A673 (cell line): Measurements from ENCODE around the gene SH3TC1. TPM values are rescaled to one million over a fixed set of nuclear protein-coding genes. Genes with fewer than 3 reads are reported as not detected.

Experiments
- BruUV-seq: library from RNA; stranded (reverse); fragments of 400-500 nt; replicated peaks from 2 replicates; lab custom pipeline; 2021; lab: Mats Ljungman, UMichigan
- CTCF ChIA-PET: fragments of 300-600 bp; sonication (Branson Sonifier 250); formaldehyde crosslinking; loops from one replicate; lab custom pipeline; 2022; ENCODE audit warnings: antibody characterized with exemption; lab: Charles Lee
- POLR2A ChIA-PET: fragments of 300-600 bp; sonication (Branson Sonifier 250); formaldehyde crosslinking; loops from one replicate; lab custom pipeline; 2022; ENCODE audit warnings: antibody characterized with exemption; ENCODE audit not compliant: low non-redundant PET; lab: Charles Lee
- DNase-seq: peaks from one replicate; pipeline ENCODE4 v3.0.0-alpha.2; 2015; ENCODE audit warnings: low spot score
- H3K27ac ChIP-seq: fragments of 200-600 bp; sonication (generic); 2 replicates; pipeline ENCODE4 v1.5.1; 2016; ENCODE audit warnings: mixed run types, low read depth, mild to moderate bottlenecking, mixed read lengths, antibody characterized with exemption, low read length; ENCODE audit not compliant: poor library complexity, severe bottlenecking
- H3K27me3 ChIP-seq: fragments of 200-600 bp; sonication (generic); replicated peaks from 2 replicates; pipeline ENCODE4 v1.6.1; 2017; ENCODE audit warnings: mixed run types, low read depth, mild to moderate bottlenecking, mixed read lengths, antibody characterized with exemption, low read length; ENCODE audit not compliant: insufficient read depth, poor library complexity
- H3K36me3 ChIP-seq: fragments of 200-600 bp; sonication (generic); 2 replicates; pipeline ENCODE4 v1.6.1; 2016; ENCODE audit warnings: mixed run types, mild to moderate bottlenecking, mixed read lengths, antibody characterized with exemption, low read length; ENCODE audit not compliant: insufficient read depth, poor library complexity, severe bottlenecking
- H3K4me1 ChIP-seq: fragments of 200-600 bp; sonication (generic); 2 replicates; pipeline ENCODE4 v1.6.1; 2017; ENCODE audit warnings: mixed run types, mild to moderate bottlenecking, mixed read lengths, antibody characterized with exemption, low read length; ENCODE audit not compliant: insufficient read depth, poor library complexity, severe bottlenecking
- H3K4me3 ChIP-seq: fragments of 200-600 bp; sonication (generic); 2 replicates; pipeline ENCODE4 v1.5.1; 2016; ENCODE audit warnings: low read depth, mixed run types, mild to moderate bottlenecking, mixed read lengths, low read length; ENCODE audit not compliant: poor library complexity, severe bottlenecking
- H3K9me3 ChIP-seq: fragments of 200-600 bp; sonication (generic); 2 replicates; pipeline ENCODE4 v1.6.1; 2016; ENCODE audit warnings: mixed run types, low read depth, mild to moderate bottlenecking, mixed read lengths, antibody characterized with exemption, low read length; ENCODE audit not compliant: poor library complexity, severe bottlenecking
- EZH2 ChIP-seq: fragments of 200-600 bp; sonication (generic); IDR thresholded peaks from 2 replicates; pipeline ENCODE4 v1.6.1; 2017; ENCODE audit warnings: borderline replicate concordance, low read depth, mild to moderate bottlenecking, mixed read lengths, antibody characterized with exemption, low read length; ENCODE audit not compliant: poor library complexity, severe bottlenecking
- intact Hi-C: fragments of 100-400 bp; cut with micrococcal nuclease; formaldehyde crosslinking; loops from one replicate; pipeline ENCODE4 v1.10.0; 2022; ENCODE audit not compliant: unreplicated experiment
- total RNA-seq: library from RNA; stranded (reverse); gene quantifications from 2 replicates; pipeline ENCODE4 v1.2.3, GENCODE V29; 2021
- TF ChIP-seq, protein P1 (sequence below): fragments of 300-800, 200-600 bp; sonication (generic); conservative IDR thresholded peaks from 2 replicates; pipeline ENCODE4 v1.5.1; 2017; ENCODE audit warnings: low read depth, mild to moderate bottlenecking, antibody characterized with exemption, low read length, moderate library complexity, mixed read lengths

SH3TC1 gene
- total RNA-seq, 1 experiment from 2014 or later, result 0.71 TPM

DNA sequence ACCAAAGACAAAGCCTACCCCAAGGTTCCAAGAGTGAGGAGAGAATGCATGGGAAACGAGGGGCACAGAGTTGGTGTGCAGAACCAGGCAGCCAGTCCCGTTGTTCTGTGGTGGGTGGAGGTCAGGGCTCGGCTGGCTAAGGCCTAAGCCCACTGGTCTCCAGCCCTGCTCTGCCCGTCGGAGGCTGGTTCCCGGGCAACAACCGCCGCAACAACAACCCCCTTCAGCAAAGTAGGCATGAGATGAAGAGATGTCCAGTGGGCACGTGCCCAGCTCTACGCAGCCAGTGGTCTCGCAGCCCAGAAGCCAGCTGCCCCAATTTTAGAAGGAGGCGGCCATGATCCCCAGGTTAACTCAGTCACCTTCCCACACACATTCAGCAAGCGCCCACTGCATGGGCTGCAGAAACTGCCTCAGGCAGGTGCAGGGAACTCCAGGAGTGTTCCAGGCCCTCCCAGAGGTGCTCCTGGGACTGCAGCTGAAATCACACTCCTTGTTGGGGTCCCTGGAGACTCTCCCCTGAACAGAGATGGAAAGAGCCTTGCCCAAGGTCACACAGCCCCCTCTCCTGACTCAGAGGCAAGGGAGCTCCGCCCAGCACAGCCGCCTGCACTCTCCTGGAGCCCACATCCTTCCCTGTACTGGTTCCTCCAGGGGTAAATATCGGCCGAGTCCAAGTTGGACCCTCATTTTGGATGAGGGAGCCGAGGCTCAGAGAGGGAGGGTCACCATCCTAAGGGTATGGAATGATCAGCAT is 45.1 kb downstream of the SH3TC1 start:
- no peaks in the 10 kb centered on the region for H3K4me1 ChIP-seq
- POLR2A ChIA-PET, result no interaction called here
- no TSS peak for BruUV-seq
- CTCF ChIA-PET, result interaction anchor here (0.6 kb wide), 1 partner anchor 167 kb away, joined by 5 read pairs; no protein-coding TSS in a partner anchor
- TF ChIP-seq, protein P1, sequence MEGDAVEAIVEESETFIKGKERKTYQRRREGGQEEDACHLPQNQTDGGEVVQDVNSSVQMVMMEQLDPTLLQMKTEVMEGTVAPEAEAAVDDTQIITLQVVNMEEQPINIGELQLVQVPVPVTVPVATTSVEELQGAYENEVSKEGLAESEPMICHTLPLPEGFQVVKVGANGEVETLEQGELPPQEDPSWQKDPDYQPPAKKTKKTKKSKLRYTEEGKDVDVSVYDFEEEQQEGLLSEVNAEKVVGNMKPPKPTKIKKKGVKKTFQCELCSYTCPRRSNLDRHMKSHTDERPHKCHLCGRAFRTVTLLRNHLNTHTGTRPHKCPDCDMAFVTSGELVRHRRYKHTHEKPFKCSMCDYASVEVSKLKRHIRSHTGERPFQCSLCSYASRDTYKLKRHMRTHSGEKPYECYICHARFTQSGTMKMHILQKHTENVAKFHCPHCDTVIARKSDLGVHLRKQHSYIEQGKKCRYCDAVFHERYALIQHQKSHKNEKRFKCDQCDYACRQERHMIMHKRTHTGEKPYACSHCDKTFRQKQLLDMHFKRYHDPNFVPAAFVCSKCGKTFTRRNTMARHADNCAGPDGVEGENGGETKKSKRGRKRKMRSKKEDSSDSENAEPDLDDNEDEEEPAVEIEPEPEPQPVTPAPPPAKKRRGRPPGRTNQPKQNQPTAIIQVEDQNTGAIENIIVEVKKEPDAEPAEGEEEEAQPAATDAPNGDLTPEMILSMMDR, result no peak
- TF ChIP-seq EZH2, result no peak
- no peak overlapping the region for H3K4me3 ChIP-seq
- H3K27ac ChIP-seq, result no peak overlapping the region
- no peaks in the 10 kb centered on the region for H3K36me3 ChIP-seq
- intact Hi-C loops, result no loop called here
- no peaks in the 10 kb centered on the region for H3K9me3 ChIP-seq
- H3K27me3 ChIP-seq, result no peaks in the 10 kb centered on the region
- no peak for DNase-seq

DNA sequence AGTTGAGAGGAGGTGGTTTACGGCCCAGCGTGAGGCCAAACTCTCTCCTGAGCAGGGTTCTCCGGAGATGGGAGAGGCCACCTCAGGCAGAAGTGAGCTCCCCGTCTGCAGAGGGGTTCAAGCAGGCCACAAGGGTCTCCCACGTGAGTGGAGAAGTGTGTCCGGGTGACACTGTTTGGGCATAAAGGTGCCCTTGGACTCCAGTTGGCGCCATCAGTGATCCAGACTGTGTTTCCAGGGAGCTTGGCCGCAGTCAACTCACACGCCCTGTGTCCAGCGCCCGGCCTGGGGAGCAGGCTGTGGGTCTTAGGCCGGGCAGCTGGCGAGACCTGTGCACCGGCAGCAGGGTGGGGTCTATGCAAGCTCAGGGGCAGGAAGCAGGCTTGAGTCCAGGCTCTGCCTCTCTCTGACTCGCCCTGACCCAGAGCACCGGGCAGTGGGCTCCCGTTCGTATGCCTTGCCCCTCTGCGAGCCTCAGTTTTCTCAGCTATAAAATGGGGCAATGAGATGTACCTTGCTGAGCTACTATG is 45.9 kb downstream of the SH3TC1 start:
- Histone ChIP-seq H3K4me3 (no peak overlapping the region), H3K4me1 (no peaks in the 10 kb centered on the region), H3K27ac (no peak overlapping the region), H3K27me3 (no peaks in the 10 kb centered on the region), H3K36me3 (no peaks in the 10 kb centered on the region), H3K9me3 (no peaks in the 10 kb centered on the region)
- POLR2A ChIA-PET, result no interaction called here
- intact Hi-C loops, result no loop called here
- TF ChIP-seq, protein P1, result no peak
- TF ChIP-seq EZH2, result no peak
- CTCF ChIA-PET, result no interaction called here
- BruUV-seq, result no TSS peak
- no peak for DNase-seq

DNA sequence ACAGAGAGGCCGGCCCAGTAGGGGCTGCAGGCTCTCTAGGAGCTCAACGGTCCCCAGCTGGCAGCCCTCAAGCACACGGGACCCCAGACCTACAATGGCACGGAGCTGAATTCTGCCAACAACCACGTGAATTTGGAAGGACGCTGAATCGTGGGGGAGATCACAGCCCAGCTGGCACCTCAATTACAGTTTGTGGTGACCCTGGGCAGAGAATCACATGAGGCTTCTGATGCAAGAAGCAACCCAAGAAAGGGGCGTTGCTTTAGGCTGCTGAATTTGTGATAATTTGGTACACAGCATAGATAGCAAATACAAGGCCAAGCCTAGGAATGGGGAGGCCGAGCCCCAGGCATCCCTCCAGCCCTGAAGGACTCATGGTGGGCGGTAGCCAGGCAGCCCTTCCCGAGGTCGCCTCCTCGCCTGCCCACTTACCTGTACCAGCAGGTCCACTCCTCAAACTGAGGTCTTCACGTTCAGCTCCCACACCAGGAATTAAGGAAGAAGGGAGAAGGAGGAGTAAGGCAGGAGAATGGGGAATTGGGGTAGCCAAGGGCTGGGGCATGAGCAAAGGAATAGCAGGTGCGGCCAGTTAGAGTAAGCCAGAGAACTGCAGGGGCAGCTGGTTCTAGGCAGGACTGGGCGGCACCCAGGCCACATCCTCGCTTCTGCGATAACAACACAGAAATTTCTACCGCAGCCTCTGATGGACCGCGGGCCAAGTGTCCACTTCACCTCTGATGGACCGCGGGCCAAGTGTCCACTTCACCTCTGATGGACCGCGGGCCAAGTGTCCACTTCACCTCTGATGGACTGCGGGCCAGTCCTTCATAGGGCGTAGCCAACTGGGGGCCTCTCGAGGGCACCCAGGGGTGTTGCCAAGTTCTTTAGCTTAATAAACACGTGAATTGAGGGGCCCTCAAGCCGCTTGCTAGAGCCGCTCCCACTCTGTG is 47.1 kb downstream of the SH3TC1 start:
- Histone ChIP-seq H3K36me3 (no peaks in the 10 kb centered on the region), H3K27ac (no peak overlapping the region), H3K9me3 (no peaks in the 10 kb centered on the region), H3K27me3 (no peaks in the 10 kb centered on the region), H3K4me3 (no peak overlapping the region), H3K4me1 (no peaks in the 10 kb centered on the region)
- CTCF ChIA-PET, result no interaction called here
- TF ChIP-seq, protein P1, result no peak
- no peak for TF ChIP-seq EZH2
- DNase-seq, result no peak
- no TSS peak for BruUV-seq
- intact Hi-C loops, result no loop called here
- POLR2A ChIA-PET, result interaction anchor here (0.5 kb wide), 1 partner anchor 16 kb away, joined by 5 read pairs; no protein-coding TSS in a partner anchor
